KOPT-K1 (cell line): Measurements from ENCODE around the gene EPYC.

ENCODE experiments used
- H3K27ac ChIP-seq: fragments of 200-600 bp; sonication (generic); 2 replicates; pipeline ENCODE4 v1.5.1; 2016; ENCODE audit warnings: antibody characterized with exemption, mild to moderate bottlenecking, low read depth, low read length; ENCODE audit not compliant: poor library complexity, severe bottlenecking
- H3K36me3 ChIP-seq: fragments of 200-600 bp; sonication (generic); 2 replicates; pipeline ENCODE4 v1.5.1; 2017; ENCODE audit warnings: antibody characterized with exemption, mild to moderate bottlenecking, low read length, moderate library complexity; ENCODE audit not compliant: insufficient read depth
- H3K9me3 ChIP-seq: fragments of 200-600 bp; sonication (generic); 2 replicates; pipeline ENCODE4 v1.5.1; 2017; ENCODE audit warnings: antibody characterized with exemption, low read length, mild to moderate bottlenecking; ENCODE audit not compliant: insufficient read depth, poor library complexity, severe bottlenecking

Gene EPYC, protein sequence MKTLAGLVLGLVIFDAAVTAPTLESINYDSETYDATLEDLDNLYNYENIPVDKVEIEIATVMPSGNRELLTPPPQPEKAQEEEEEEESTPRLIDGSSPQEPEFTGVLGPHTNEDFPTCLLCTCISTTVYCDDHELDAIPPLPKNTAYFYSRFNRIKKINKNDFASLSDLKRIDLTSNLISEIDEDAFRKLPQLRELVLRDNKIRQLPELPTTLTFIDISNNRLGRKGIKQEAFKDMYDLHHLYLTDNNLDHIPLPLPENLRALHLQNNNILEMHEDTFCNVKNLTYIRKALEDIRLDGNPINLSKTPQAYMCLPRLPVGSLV

DNA sequence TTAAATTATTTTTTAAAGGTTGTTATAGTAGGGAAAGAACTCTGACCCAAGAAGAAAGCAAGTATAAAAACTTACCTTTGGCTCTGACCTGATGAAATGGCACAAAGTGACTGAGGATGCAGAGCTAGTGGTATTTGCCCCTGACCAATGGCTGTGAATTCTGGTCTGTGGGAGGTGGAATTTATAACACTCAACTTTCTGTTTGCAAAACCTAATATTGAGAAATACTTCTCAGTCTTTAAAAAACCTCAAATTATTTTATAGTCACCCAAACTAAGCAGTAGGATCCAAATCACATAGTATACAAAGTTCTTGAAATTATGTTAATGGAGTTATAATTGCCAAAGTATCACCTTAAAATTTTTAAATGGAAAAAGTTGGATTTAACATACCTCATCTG, at the start of gene EPYC:
Gene EPYC (minus strand): TSS at position 101 of the 400 bp plus-strand sequence. CDS start 2,407 bp downstream, outside the sequence.
- Histone ChIP-seq H3K36me3 (no peaks in the 10 kb centered on the region), H3K27ac (no peak within 1 kb of the TSS), H3K9me3 (no peaks in the 10 kb centered on the region)

DNA sequence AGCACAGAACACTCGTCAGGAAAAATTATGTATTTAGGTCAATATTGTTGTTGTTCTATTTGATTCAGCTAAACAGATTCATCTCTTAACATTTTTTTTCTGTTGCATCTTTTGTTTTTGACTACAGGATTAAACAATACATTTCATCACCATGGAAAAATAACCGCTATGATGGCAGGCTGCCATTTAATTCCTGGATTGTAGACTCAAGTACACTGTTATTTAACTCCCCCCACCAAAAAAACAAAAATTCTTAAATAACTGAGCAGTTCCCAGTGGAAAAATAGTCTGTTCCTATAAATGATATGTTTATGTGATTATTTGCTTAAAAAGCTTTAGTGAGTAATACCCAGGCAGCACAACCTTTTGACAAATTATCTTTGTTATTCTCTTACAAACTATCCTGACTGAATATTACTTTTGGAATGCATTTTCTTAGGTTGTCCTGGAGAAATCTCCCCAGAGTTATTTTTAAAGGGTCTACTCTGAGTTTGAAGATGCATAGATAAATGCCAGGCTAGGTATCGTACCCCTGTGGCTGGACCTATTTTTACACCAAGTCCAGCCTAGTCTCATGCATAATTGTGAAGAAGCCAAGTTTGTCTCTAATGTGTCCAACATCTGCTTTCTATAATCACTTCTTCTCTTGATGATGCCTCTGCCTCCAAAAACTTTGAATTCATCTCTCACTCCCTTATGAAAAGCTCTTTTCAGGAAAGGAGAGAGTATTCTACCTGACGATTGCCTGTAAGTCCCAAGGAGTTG, 49.4 kb upstream of the EPYC start:
- no peak overlapping the region for H3K27ac ChIP-seq
- no peaks in the 10 kb centered on the region for H3K36me3 ChIP-seq

DNA sequence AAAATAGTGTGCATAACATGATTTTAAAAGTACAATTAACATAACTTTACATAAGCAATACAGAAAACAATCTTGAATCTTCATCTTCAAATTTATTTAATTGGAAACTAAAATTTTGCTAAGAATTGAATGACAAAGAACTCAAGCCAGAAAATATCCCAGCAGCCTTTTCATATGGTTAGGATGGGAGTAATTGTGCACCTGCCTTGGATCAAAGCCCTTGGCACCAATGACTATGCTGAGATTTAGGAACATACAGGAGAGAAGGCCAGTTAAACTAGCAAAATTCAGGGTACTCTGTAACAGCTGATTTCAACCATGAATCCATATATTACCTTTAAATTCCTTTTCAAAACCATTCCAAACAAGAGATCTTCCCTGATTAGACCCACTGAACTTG, 47.3 kb upstream of the EPYC start:
- Histone ChIP-seq H3K9me3 (no peaks in the 10 kb centered on the region), H3K36me3 (no peaks in the 10 kb centered on the region), H3K27ac (no peak overlapping the region)

More for the DNA sequence above, 49.4 kb upstream of the EPYC start:
- H3K9me3 ChIP-seq: no peaks in the 10 kb centered on the region

DNA sequence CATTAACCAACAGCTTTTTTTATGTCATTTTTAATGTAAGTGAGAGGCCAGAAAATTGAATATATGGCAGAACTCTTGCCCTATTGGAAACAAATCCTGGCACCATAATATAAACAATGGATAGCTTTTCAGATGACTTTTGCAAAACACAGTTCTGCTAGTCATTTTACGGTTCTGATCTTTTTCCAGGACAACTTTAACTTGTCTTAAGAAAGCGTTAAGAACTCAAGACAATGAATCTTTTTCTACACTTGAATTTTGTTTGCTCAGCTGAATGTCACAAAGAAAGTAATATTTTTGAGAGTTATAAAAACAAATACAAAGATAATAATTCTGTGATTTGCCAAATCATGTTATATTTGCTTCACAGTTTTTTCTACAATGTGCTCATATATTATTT, 39.8 kb upstream of the EPYC start:
- Histone ChIP-seq H3K36me3 (no peaks in the 10 kb centered on the region), H3K27ac (no peak overlapping the region), H3K9me3 (no peaks in the 10 kb centered on the region)

DNA sequence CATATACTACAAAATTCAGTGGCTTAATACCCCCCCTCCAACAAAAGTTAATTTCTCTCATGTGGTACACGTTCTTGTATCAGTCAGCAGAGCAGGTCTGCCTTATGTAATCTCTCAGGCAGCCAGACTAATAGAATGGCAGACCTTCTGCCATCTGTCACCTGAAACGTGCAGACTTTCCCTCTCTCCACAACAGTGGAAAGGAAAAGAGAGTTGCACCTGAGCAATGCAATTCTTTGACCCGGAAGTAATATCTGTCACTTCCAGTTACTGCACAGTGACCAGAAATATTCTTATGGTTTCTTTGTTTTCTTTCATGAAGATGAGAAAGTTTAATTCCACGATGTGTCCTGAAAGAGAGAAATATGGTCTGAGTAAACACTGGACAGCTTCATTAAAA, 38.6 kb upstream of the EPYC start:
- H3K36me3 ChIP-seq: no peaks in the 10 kb centered on the region
- H3K9me3 ChIP-seq: no peaks in the 10 kb centered on the region
- no peak overlapping the region for H3K27ac ChIP-seq

DNA sequence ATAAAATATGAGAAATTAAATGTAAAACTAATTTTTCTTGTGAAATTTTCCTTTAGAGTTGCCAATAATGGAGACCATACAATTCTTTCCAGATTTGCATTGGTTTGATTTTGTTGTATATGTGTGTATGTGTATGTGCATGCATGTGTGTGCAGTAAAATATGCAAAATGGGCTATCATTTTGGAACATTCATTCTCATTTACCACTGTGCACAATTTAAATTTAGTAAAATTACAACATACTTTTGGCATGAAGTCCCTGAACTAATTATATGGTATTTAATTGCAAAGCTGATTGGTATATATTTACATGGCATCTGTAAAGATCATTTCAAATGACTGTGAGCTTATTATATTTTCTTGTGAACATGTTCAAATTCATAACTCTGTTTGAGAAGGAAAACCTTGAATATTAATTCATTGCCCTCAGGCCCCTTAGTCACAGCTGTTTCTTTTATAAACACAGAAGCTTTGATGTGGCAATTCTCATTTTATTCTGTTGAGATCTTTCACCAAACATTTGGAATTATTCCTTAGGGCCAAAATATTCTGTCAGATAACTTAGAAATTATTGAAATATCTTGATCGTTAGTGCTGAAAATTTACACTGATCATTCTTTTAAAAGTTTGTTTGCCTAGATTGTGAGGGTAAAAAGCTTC, 35.5 kb upstream of the EPYC start:
- Histone ChIP-seq H3K27ac (no peak overlapping the region), H3K9me3 (no peaks in the 10 kb centered on the region), H3K36me3 (no peaks in the 10 kb centered on the region)

DNA sequence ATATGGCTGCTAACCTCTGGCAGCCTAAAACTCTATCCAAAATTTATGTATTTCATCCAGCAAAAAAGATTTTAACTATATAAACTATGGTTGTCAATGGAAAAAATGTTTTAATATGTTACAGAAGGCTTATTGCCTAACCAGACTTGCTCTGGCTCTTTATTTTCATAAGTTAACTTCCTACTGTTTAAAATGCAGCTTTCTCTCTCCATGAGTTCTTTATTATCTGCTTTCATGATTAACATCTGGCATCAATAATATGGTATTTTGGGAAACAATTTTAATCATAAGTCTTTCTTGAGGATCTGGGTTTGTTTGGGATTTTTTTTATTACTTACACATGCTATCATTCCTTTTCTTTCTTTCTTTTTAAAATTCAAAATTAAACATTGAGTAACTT, 32.5 kb upstream of the EPYC start:
- no peaks in the 10 kb centered on the region for H3K9me3 ChIP-seq
- no peaks in the 10 kb centered on the region for H3K36me3 ChIP-seq
- no peak overlapping the region for H3K27ac ChIP-seq

DNA sequence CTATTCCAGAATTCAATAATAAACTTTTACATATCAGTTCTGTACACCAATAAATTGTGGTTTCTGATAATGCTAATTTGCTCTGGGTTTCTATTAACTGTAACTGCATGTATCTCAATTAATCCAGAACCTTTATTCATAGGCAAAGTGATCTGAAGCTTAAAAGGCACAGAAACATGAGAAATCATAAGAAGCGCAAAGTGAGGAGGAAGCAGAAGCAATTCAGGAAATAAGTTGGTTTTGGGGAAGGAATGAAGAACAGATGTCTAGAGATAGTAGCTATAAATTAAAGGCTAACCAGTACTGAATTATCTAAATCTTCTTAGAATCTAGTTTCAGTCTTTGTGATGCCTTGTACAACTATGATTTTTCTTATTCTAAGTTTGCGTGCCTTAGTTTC, 28.5 kb upstream of the EPYC start:
- Histone ChIP-seq H3K9me3 (no peaks in the 10 kb centered on the region), H3K27ac (no peak overlapping the region), H3K36me3 (no peaks in the 10 kb centered on the region)

DNA sequence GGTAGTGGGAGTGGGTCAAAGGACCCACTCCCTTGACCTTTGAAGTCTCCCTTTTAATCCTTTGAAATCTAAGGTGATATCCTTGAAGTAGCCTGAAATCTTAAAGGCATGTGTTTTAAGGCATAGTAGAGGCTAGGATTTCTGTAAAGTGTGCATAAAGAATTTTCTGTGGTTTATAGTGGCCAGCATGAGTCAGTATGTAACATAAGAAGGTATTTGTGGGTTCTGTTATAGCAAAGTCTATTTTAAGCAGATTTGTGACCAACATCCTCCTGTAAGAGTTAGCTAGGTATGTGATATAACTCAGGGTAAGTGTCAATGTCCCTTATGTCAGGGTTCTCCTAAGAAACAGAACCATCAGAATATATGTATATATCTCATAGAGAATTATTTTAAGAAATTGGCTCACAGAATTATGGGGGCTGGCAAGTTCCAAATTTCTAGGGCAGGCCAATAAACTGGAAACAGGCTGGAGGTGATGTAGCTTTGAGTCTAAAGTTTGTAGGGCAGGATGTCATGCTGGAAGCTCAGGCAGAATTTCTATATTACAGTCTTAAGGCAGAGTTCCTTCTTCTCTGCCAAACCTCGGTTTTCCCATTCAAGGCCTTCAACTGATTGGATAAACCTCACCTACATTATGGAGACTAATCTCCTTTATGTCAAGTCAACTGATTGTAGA, 18.7 kb upstream of the EPYC start:
- Histone ChIP-seq H3K9me3 (no peaks in the 10 kb centered on the region), H3K27ac (no peak overlapping the region), H3K36me3 (no peaks in the 10 kb centered on the region)

DNA sequence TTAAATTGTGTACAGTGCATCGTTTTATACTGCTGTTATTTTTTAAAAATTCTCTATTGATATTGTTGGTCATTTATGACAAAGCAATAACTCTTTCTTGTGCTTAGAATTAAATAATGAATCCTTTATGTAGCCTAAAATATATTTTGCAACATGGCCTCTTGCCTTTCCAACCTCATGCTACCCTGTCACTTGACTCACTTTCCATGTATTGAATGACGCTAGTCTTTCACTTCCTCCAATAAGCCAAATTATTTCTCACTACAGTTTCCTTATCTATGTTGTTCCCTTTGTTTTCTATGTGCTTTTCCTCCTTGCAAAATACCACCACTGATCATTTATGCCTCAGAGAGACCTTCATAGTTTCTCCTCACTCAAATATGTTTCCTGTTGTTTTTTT, 16.3 kb upstream of the EPYC start:
- H3K27ac ChIP-seq: no peak overlapping the region
- no peaks in the 10 kb centered on the region for H3K9me3 ChIP-seq
- no peaks in the 10 kb centered on the region for H3K36me3 ChIP-seq

DNA sequence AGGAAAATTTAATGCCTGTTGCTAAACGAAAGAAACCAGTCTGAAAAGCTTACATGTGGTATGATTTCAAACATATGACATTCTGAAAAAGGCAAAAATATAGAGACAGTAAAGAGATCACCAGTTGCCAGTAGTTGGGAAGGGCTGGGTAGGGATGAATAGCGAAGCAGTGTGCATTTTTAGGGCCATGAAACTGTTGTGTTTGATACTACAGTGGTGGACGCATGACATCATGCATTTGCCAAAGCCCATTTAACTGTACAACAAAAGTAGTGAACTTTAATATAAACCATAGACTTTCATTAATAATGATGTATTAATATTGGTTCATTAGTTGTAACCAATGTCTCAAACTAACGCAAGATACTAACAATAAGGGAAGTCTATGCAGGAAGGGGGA, 14.7 kb upstream of the EPYC start:
- peaks cover 4% of the 10 kb centered on the region for H3K9me3 ChIP-seq
- H3K27ac ChIP-seq: no peak overlapping the region
- no peaks in the 10 kb centered on the region for H3K36me3 ChIP-seq

DNA sequence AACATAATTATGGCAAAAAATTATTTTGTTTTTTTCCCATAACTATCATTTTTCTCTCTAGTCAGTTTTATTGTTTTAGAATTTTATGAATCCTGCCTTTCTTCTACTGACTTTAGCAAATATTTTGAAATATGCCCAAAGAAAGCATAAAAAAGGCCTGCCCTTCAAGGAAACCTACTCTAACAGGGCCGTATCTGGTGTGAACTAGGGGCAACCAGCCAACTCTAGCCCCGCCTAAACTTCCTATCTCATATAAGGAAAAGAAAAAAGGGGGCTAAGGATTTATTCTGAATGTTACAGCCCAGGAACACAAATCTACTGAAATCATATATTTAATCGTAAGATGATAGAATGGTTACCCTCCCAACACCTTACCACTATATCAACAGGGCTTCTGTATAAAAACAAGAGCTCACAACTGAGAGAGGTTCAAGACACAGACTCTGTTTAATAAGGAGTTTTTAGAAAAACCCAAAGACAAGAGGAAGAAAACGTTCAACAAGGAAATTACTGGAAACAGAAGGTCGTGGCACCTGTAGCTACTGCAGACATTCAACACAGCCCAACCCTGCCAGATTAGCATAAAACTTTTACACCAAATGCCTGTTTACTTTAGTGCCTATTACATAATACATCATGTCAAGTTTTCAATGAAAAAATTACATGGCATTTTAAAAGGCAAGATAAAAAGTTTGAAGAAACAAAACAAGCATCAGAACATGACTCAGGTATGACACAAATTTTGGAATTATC, 12.9 kb upstream of the EPYC start:
- Histone ChIP-seq H3K36me3 (no peaks in the 10 kb centered on the region), H3K9me3 (peaks cover 4% of the 10 kb centered on the region), H3K27ac (no peak overlapping the region)

DNA sequence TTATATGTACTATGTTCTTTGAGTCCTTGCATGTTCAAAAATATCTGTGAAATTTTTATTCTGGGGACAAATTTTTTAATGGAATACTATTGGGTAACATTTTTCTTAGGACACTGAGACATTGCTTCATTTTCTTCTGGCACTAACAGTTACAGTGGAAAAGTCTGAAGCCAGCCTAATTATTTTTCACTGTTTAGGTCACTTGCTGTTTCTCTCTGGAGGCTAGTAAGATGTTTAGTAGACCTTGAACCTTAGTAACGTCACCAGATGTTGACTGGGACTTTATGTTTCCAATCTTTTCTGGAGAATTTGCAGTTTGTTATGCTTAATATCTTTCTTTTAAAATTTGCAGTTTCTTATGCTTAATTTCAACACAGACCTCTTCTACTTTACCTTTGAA, 12.3 kb upstream of the EPYC start:
- Histone ChIP-seq H3K9me3 (peaks cover 4% of the 10 kb centered on the region), H3K27ac (no peak overlapping the region), H3K36me3 (no peaks in the 10 kb centered on the region)

DNA sequence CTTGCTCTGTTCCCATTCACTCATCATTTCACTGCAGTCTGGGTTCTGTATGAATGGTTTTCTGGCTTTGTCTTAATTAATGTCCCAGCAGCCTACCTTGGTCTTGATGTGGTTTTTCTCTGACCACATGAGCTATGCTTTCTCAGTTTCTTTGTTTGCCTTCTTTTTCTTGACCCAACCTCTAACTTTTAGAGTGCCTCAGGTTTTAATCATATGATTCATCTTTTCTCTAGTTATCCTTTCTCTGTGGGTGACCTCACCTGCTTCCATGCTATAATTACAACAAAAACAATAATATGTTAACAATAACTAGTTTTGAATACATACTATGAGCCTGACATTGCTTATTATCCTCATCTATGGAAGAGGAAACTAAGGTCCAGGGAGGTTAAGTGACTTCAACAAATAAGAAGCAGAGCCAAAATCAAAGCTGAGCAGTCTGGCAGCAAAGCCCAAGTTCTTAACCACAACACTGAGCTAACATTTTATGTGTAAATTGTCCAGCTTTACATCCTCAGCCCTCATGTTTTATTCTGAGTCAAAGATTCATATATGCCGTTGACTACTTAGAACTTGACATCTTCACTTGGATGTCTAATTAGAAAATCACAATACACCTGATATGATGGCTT, 4.7 kb upstream of the EPYC start:
- no peak overlapping the region for H3K27ac ChIP-seq
- H3K36me3 ChIP-seq: no peaks in the 10 kb centered on the region
- H3K9me3 ChIP-seq: no peaks in the 10 kb centered on the region
